Activated T-cell treated with anti-CD3 and anti-CD28 coated beads, Interleukin-2, amount 50 U/mL, for 1 hour (primary cell): Measurements from ENCODE around the gene GPHA2.
A peak's percentile ranks its signal among the peaks of the same experiment; 100 is the strongest.

Experiments
- DNase-seq: peaks from one replicate; pipeline ENCODE4 v3.0.0-alpha.2; 2020

Gene GPHA2

DNA sequence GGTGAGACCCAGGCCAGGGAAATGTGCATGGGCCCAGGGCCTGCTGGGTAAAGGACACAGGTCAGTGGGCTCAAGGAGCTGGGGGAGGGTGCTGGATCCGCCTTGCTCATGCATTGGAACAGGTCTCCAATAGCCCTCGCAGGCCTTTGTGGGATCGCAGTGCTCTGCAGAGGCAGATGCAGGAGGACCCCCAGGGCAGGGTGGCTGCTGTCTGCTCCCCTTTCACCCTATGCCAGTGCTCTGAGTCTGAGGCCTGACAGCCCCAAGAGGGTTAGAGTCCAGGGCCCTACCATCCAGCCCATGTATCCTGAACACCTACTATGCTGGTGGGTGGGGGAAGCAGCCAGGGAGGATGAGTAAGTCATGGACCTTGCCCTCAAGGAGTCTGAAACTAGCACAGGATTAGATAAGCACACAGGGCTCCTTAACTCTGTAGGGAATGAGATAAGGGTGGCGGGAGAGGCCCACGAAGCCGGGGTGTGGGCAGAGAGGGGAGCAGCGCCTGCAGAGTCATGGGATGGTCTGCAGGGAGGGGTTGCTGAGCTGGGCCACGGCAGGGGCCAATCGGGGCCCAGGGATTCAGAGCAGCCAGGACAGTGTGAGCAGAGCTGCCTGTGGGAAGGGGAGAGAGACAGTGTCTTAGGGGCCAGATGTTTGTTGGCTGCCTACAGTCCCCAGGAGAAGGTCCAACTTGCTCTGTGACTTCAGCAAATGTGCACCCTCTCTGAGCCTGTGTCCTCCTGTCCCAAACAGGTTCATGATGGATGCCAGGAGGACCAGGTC lies 46.8 kb downstream of the GPHA2 start:
- no peak for DNase-seq

- DNase-seq: no peak
Observed at GRCh38 chr11:64888406-64888728, 47.3 kb downstream of the GPHA2 start.

DNA sequence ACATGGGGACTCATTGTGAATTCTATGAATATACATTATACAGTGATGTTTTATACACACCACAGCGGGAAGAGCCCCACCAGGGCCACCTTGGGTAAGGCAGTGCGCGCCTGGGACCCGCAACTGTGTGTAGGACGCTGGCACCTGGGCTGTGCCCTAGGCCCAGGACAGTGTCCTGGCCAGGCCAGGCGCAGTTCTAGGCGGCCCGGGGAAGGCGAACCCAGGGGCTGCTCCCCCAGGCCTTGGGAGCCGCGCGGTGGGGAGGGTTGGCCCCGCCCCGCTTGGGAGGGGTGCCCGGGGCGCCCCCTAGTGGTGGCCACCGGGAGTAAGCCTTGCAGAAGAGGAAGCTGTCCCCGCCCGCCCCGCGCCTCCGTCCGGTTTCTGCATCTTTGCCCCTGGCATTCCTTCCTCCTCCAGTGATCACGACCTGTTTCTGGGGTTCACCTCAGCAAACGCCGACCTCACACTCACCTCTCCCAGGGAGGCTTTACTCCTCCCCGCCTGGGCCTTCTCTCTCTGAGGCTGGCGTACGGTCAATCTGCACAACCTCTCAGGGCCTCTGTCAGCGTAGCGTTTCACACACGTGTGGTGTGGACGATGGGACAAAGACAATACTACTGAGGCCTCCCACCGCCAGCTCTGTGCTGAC lies 47.8 kb downstream of the GPHA2 start:
- peak; percentile 90 for DNase-seq

- no peak for DNase-seq
Observed at GRCh38 chr11:64887234-64887756, 48.4 kb downstream of the GPHA2 start.

DNA sequence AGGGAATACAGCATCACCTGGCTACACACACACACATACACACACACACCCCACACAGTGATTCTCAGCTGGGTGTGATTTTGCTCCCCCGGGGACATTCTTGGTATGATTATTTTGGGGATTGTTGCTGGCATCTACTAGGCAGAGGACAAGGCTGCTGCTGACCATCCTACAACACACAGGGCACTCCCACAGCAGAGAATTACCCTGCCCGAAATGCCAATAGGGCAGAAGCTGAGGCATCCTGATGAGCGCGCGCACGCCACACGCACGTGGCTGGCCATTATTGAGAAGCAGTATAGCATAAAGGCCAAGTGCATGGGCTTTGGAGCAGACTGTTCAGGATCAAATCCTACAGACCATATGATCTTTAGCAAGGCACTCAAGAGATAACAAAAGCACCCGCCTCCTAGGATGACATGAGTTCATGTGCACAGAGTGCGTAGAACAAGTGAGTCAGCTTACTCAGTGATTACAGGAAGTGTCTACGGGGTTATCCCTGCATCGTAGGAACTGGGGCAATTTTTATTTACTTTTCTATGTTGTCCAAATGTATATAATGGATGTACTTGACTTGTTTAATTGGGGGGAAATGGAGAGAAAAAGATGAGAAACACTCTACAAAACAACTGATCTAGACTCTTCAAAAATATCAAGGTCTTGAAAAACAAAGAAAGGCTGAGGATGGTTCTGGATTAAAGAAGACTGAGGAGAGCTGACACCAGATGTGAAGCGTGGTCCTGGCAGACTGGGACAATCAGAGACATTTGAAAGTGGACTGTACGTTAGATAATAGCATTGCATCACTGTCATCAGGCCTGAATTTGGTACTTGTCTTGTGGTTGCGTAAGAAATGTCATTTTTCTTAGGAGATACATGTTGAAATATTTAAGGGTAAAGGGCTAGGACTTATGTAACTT lies 50.1 kb downstream of the GPHA2 start:
- DNase-seq: no peak
